DLD1 (cell line): ENCODE data around the gene MARK1.

Experiments used
- in situ Hi-C: cut with HindIII; loops from 2 replicates; pipeline ENCODE4 v1.10.0; 2017; ENCODE audit warnings: low sequenced_read_pairs

MARK1 gene

DNA sequence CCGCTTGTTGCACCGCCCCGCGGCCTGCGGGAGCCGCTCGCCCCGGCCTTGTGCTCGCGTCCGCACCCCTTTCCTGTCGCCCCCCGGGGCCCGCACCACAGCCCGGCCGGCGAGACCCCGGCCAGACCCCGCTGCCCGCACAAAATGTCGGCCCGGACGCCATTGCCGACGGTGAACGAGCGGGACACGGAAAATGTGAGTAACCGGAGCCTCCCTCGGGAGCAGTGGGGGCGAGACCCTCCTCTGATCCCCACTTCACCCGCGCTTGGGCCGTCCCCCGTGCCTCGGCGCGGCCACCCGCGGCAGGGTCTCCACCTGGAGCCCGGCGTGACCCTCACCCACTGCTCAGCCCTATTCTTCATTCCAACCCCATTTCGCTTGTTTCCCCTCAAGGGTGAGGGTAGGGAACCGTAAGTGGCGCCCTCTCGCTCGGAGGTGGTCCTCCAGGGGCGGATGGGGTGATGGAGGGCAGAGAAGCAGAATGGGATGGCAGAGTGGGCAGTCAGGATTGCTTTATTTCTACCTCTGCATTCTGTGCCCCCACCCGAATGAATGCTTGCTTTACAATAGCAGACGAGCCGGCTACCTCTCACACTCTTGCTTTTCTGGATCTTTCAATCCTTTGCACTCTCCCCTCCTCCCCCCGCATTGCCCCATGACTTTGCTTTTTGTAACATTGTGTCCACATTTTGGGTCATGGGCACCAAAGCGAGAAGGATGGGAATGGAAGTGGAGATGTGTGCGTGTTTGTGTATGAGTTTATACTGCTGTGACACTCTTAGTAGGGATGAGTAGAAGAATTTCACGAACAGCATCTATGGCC is 954 bp downstream of the MARK1 start:
- in situ Hi-C loops: no loop called here

DNA sequence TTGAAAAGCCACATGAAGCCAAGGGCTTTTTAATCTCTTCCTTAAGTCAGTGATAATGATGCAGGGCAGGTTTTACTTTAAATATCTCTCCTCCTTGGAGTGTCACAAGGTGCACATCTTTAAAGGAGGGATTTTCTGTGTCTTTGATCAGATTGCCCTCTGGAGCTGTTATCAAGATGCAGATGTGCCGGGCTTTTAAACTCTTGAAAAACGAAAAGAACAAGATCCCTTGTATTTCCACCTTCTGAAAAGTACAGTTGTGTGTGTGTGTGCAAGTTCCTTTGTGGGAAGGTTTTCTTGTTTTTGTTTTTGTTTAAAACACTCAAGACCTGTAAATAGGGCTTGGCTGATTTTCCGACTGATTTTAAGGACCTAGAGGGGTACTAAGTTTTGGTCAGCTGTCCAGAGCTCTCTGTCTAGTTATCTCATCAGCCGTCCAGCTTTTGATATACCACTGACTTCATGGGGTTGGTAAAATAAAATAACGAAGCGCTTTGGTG is 1.6 kb downstream of the MARK1 start:
- in situ Hi-C loops: no loop called here

DNA sequence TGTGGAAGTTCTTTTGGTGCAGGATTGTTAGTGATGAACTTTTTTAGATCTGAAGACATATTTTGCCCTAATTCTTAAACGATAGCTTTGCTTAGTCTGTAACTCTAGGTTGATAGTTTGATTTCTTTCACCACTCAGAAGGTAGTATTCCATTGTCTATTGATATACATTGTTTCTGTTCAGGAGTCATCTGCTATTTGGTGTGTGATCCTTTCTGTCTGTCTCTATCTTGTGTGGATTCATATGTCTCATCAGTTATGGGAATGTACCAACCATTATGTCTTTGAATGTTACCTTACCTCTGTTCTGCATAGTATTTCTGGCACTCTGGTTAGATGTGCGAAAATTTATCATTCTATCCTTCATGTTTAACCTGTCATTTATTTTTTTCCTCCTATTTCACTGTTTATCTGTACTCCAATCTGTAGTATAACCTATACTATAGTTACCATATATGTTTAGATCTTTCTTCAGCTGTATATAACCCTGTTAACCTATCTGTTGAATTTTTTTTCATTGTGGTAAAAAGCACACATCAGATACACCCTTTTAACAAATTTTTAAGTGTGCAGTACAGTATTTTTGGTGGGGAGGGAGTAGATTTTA is 5.7 kb downstream of the MARK1 start:
- in situ Hi-C loops: no loop called here

- in situ Hi-C loops: no loop called here
Measured at GRCh38 chr1:220544901-220545303, 17.0 kb downstream of the MARK1 start.

GRCh38 chr1:220550811-220551399 is 23.0 kb downstream of the MARK1 start:
- in situ Hi-C loops: no loop called here

GRCh38 chr1:220551718-220552117 is 23.8 kb downstream of the MARK1 start:
- in situ Hi-C loops: no loop called here

DNA sequence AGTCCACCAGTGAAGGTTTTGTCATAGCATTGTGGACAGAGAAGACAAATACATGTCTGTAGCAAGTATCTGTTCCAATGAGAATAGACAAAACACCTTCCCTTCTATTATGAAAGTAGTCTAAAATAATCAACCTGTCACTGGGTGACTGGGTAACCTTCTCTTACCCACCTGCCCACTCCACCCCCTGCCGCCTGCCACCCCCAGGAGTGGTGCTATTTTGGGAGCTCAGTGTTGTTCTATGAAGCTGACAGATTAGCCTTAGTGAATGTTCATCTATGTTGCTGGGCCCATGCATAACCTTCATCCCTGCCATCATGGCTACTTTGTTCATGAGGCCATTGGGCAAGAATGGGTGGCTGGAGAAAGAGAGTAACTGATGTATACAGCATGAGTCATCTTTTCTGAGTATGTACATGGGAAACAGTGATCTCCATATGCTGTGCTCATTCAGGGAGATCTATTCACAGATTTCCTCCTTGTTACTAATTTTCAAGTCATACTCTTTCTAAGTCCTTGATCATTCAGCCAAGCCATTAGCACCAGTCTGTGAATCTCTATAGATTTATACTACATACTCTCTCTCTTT is 24.8 kb downstream of the MARK1 start:
- in situ Hi-C loops: no loop called here

DNA sequence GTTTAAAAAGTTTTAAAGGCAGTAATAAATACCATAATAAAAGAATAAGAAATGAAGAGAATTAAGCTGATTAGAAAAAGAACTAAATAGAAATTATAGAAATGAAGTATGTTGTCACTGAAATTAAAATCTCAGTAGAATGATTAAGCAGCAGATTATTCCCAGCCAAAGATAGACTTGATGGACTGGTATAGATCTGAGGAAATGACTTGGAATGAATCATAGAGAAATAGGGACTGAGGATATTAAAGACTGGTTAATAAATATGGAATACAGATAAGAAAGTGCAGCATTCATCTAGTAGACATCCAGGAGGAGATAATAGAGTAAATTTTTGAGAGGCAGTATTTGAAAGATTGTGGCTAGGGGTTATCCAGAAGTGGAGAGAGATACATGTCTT is 28.7 kb downstream of the MARK1 start:
- in situ Hi-C loops: no loop called here

DNA sequence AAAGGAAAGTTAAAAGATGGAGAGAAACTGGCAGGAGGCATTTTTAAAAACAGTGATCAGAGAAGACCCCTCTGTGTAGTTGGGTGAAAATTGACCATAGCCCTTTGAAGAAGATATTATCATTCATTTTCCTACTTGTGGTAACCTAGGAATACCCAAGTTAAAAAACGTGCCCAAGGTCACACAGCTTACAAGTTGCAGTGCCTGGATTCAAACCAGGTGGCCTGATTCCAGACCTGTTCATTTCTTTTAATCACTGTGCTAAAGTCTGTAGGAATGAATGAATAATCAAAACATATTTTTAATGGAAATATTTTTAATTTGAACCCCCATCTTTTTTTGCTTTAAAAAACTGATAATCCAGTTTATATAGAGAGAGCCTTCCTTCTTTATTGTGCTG is 35.6 kb downstream of the MARK1 start:
- in situ Hi-C loops: no loop called here

- in situ Hi-C loops: no loop called here
Measured at GRCh38 chr1:220564216-220564615, 36.3 kb downstream of the MARK1 start.

DNA sequence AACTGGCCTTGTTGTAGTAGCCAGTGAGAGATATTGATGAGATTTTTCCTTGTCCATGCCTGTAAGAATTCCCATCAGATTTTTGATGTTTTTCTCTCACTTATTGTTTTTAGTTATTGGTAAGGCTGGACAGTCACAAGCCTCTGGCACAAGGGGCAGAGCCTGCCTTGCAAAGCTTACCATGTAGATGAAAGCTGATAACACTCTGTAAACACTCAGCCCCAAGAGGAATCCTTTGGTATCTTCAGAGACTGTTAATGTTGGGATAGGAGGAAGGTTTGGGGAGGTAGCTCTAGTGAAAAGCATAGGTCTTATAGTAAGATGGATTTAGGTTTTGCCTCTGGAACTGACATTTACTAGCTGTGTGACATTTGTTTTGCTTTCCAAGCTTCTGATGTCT is 37.7 kb downstream of the MARK1 start:
- in situ Hi-C loops: no loop called here

DNA sequence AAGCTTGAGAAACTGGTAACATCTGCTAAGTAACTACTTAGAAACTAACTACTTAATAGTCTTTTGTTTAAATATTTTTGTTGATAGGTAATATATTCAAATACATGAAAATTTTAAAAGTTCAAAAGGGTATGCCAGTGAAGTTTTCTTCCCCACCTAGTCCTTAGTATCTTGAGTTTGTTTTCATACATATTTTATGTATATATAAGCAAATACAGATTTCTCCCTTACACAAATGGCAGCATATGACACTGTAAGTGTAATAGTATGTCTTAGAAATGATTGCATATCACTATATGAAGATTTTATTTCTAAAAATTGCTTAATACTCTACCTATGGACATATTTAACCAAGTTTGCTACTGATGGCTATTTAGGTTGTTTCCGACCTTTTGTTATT is 38.9 kb downstream of the MARK1 start:
- in situ Hi-C loops: no loop called here

GRCh38 chr1:220572416-220572815 is 44.5 kb downstream of the MARK1 start:
- in situ Hi-C loops: no loop called here

DNA sequence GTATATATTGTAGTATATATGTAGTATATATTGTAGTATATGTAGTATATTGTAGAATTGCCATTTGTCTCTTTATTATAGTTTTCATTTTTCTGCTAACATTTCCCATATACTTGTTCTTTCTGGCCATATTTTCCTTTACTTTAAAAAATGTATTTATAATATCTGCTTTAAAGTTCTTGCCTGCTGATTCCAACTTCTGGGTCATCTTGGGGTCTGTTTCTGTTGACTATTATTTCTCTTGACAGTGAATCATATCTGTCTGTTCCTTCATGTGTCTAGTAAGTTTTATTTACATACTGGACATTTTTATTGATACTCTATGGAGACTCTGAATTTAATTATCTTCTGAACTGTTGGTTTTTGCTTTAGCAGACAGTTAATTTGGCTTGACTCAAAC is 45.9 kb downstream of the MARK1 start:
- in situ Hi-C loops: no loop called here

- in situ Hi-C loops: no loop called here
Measured at GRCh38 chr1:220575718-220576497, 48.0 kb downstream of the MARK1 start.

DNA sequence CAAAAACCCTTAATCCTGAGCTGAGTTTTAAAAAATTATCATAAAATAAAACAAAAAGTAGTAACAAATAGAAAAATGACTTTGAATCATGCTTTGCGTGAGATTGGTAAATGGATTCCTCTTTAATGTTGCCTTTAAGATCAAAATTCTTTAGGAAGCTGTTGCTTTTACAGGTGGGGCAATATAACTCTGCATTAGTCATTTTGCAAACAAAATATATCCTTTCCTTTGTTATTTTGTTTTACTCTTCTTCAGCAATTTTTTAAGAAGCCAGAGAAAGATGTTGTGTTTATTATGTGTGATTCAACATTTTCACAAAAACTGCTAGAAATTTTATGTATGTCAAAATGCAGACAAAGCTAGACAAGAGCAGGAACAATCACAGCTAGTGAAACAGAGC is 50.0 kb downstream of the MARK1 start:
- in situ Hi-C loops: no loop called here

- in situ Hi-C loops: no loop called here
Measured at GRCh38 chr1:220579317-220579716, 51.4 kb downstream of the MARK1 start.

DNA sequence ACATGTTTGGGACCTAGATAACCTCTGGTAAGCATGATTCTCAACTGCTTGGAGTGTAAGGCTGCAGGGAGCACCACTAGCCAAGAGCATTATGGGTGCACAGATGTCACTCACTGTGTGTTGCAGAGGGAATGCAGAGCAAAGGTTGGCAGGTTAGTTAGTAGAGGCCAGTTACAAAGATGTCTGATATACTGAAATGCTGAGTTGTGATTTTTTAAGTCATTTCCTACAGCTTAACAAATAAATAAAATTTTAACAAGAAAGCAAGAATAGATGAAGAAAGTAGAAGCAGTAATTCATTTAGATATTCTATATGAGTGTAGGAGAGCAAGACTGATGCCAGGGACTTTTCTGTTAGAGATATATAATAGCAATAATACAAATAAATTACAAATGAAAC is 64.8 kb downstream of the MARK1 start:
- in situ Hi-C loops: no loop called here

- in situ Hi-C loops: no loop called here
Measured at GRCh38 chr1:220594356-220594755, 66.4 kb downstream of the MARK1 start.

DNA sequence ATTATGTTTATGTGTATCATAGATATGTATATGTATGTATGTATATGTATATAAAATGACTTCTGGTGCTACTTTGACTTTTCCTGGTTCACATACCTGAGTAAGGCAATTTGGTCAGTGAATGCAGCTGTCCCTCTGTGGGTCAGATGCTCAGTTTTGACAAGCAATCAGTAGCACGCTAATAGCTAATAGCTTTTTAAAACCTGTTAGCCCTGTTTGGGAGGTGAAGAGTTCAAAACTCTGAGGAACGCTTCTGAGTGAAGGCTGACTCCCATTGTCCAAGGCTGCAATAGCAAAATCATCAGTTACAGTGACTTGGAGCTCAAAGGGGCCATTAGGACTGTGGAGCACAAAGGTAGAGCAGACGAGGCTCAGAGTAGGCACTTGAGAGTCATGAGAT is 67.2 kb downstream of the MARK1 start:
- in situ Hi-C loops: no loop called here

DNA sequence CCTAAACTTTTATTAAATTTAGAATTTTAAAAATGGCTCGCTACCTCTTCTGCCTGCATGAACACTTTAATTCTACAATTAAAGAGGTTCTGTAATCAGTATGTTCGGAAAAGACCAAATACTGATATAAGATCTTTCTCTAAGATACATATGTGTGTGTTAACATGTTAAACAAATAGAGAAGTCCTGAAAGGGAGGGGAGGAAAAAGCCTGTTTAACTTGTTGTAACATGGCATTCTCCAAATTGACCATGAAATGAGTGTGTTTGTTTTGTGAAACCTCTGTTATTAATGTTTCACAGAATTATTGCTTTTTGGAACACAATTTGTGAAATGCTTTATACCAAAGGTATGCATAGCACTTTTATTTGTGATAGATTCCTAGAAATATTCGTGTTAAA is 77.0 kb downstream of the MARK1 start:
- in situ Hi-C loops: no loop called here
